GM18526 (cell line): ENCODE data around the gene PRR12.

Experiments used
- POLR2A ChIP-seq: IDR thresholded peaks from 3 replicates; pipeline ENCODE4 v1.6.1; 2011; ENCODE audit not compliant: insufficient read length; ENCODE audit errors: extremely low read depth

PRR12 gene

DNA sequence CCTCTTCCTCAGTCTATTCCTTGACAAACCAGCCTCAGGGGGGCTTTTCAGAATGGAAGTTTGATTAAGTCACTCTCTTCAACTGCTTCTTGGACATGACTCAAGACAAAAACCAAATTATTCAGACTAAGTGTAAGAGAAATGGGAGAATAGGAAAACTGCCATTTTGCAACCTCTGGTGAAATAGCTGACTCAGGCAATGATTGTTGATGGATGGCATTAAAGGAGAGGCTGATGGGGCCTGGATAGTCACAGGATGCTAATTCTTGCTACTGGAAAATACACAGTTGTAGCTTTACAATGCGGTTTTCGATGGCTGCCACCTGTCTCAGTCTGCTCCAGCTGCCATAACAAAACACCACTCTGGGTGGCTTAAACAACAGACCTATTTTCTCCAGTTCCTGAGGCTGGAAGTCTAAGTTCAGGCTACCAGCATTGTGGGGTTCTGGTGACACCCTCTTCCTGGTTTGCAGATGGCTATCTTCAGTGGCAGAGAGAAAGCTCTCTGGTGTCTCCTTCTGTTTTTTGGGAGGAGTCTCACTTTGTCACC lies 16.7 kb upstream of the PRR12 start:
- TF ChIP-seq POLR2A: no peak

DNA sequence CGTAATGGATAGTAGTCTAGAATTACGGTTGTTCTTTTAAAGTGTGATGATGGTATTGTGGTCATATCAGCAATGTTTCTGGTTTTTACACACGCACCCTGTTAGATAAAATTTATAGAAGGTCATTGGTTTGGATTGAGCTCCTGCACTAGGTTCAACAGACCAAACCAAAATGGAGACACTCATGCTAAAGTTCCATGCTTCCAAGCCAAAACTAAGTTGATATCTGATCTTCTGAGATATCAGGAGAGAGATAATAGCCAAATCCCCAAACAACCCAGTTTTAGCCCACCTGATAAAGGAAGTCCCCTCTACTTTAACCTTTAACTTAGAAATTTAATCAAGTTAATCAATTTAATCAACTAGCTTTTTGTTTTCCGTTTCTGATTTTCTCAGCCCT lies 11.8 kb upstream of the PRR12 start:
- no peak for TF ChIP-seq POLR2A

DNA sequence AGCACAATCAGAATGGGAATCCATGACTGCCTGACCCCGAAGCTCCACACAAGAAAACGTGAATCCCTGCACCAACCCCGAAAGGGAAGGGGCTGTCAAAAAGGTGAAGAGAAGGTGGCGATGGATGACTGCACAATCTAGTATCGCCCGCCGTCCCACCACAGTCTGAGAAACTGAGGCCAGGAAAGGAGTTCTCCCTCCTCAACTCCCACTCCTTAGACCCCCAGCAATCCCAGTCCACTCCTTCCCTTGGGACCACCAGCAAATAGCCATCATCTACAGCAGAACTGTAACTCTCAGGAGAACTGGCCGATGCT lies 11.1 kb upstream of the PRR12 start:
- no peak for TF ChIP-seq POLR2A

DNA sequence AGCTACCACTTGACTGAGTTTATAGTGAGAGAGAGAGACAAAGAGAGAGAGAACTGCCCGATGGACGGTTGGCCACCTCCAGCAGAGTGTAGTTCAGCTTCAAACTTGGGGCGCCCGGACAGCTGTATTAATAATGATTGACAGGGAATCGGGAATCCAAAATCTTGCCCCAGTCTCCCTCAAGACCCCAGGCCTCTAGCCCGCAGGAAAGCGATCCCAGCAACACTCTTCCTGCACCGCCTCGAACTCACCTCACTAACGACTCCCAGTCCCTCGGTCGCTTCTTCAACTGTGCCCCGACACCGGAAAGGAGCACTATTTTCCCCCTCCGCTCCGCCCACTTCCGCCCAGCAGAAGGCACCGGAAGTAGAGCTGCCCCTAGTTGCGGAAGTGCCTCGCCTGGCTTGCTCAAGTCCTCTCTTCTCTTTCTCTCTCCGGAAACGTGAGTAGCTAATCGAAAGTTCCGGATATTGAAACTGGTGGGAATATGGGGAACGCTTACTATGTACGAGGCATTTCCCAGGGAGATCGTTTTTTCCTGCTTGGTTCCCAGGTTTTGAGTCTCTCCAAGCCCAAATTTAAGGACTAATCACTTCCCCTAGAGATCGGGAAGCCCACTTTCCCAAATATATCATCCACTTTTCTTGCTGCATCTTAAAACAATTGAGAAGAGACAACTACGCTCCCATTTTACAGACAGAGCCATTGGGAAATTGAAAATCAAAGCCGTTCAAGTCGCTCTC lies 10.5 kb upstream of the PRR12 start, which contains the start of gene NOSIP:
TSS of gene NOSIP (minus strand) at position 293 of the 743 bp plus-strand sequence. CDS start 19,865 bp downstream, outside the sequence.
- TF ChIP-seq POLR2A: peak; percentile 98

DNA sequence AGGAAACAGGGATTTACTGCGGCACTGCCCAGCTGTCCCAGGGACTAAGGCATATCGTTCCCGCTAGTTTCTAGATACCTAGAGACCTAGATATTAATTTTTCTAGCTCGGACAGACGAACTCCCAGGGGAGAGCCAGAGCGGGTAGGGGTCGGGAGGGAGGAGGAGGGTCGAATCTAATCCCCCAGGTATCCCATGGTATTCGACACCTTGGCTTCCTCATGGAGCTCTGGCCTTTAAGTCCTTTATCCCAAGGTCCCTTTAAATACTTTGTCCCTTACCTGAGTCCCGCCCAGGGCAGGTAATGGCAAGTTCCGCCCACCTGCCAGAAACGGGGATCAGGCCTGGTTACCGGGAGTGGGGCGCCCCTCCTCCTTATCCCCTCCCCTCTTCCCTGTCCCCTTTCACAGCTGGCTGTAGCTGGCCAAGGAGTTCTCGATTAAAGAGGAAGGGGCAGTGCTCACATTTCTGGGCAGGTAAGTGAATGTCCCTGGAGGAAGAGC lies 9.9 kb upstream of the PRR12 start, which contains the start of gene PRRG2:
TSS of gene PRRG2 (plus strand) at position 310 of the 502 bp plus-strand sequence. CDS start 1,904 bp downstream, outside the sequence.
- no peak for TF ChIP-seq POLR2A

DNA sequence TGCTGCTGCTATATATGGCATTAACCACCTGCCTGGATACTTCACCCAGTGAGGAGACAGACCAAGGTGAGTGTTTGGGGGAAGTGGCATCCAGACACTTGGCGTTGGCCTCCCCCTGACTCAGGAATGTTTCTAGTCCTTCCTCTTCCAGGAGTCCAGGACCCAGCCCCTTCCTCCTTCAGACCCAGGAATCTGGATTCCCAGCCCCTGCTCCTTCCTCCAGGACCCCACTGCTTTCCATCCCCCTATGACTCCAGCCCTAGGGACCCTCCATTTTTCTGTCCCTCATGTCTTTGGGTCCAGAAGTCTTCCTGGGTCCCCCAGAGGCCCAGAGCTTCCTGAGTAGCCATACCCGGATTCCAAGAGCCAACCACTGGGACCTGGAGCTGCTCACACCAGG lies 7.7 kb upstream of the PRR12 start:
- TF ChIP-seq POLR2A: no peak

DNA sequence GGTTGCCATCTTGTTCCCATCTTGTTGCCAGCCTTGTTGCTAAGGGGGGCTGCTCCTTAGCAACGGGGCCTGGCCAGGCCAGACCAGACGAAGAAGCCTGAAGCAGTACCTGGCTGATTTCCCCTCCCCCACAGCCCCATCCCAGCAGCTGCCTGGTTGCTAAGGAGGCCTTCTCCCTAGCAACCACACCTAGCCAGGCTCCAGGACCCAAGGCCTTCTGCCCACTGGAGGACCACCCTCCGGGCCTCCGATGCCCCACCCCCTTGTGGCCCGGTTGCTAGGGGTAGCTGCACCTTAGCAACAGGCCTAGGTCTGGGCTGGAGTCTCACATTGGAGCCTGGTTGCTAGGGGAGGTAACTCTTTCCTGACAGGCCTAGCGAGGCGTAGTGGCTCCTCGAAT lies 6.0 kb upstream of the PRR12 start:
- no peak for TF ChIP-seq POLR2A

DNA sequence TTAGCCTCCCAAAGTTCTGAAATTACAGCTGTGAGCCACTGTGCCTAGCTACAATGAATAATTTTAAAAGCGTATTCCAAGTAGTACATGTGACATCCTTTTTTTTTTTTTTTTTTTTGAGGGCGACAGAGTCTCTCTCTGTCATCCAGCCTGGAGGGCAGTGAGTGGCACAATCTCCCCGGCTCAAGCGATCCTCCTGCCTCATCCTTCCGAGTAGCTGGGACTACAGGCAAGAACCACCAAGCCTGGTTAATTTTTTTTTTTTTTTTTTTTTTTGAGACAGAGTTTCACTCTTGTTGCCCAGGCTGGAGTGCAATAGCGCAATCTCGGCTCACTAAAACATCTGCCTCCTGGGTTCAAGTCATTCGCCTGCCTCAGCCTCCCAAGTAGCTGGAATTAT lies 3.8 kb upstream of the PRR12 start:
- TF ChIP-seq POLR2A: no peak

DNA sequence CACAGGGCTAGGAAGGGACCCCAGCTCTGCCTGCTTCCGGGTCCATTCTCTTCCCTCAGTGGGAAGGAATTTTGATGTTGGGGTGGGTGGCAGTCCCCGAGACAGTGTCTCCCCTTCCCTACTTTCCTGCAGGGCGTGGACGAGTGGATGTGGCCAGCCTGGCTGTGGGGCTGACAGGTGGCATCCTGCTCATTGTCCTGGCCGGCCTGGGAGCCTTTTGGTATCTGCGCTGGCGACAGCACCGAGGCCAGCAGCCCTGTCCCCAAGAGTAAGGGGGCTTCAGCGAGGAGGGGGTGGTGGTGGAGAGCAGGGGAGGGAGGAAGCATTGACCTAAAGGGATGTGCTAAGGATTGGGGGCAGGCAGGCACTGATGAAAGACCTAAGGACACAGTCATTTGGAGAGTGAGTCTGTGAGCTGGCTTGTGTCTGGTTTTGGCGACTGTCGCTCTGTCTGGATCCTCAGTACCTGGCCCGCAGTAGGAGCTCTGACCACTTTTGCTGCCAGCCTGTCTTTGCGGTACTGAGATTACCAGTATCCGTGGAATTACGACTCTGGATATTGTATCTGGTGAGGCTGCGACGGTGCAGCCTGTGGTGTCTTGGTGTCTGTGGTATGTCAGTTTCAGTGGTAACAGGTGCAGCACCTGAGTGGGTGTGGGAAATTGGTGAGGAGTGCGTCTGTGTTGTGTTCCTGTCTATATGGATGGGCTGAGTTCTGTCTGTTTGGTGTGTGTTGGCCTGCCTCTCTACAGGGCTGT lies 2.4 kb upstream of the PRR12 start:
- TF ChIP-seq POLR2A: no peak

DNA sequence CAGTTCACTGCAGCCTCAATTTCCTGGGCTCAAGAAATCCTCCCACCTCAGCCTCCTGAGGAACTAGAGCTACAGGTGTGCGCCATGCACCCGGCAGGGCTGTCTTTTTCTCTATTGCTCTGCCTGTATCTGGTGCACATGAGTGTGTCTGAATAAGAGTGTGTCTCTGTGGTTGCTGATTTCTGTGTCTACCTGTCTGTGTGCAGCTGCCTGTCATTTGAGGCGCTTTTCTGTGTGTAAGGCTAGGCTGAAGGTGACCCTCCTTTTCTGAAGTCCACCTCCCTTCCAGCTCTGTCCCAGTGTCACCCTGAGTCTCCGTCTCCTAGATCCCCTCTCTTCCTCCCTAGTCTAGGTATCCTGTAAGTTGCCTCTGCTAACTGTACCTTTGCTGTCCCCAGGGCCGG lies 1.5 kb upstream of the PRR12 start:
- no peak for TF ChIP-seq POLR2A

DNA sequence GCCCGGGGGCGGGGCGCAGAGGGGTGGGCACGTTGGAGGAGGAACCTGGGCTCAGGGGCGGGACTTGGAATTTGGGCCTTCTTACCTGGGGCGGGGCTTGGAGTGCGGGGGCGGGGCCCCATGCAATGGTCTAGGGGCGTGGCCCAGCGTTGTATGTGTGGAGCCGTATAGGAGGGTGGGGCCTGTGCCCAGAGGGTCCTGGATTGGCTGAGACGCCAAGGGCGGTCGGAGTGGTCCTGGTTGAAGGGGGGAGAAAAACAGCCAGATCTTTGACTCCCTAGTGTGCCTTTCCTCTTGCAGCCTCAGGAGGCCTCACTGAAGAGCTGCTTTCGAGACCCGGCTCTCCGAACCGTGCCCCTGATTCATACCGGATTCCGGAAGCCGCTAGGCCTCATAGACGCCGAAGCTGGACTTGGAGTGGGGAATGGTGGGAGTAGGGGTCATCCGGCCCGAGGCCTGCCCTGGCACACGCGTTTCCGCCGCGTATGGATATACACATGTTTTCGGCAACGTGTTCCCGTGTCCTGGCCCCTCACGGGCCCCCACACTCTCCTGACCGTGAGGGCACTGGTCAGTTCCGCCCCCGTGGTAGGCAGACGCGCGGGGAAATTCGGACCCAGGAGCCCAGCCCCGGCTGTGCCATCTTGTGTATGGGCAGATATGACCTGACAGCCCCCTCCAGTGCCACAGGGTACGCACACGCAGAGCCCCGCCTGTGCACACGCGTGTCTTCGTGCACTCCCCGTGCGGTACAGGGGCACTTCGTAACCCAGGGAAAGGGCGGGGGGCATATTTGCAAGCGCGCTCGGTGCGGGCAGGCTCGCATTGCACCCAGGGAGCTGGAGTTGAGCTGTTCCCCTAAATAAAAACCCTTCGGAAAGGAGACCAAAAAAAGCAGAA lies 661 bp upstream of the PRR12 start:
- peak; percentile 90 for TF ChIP-seq POLR2A

DNA sequence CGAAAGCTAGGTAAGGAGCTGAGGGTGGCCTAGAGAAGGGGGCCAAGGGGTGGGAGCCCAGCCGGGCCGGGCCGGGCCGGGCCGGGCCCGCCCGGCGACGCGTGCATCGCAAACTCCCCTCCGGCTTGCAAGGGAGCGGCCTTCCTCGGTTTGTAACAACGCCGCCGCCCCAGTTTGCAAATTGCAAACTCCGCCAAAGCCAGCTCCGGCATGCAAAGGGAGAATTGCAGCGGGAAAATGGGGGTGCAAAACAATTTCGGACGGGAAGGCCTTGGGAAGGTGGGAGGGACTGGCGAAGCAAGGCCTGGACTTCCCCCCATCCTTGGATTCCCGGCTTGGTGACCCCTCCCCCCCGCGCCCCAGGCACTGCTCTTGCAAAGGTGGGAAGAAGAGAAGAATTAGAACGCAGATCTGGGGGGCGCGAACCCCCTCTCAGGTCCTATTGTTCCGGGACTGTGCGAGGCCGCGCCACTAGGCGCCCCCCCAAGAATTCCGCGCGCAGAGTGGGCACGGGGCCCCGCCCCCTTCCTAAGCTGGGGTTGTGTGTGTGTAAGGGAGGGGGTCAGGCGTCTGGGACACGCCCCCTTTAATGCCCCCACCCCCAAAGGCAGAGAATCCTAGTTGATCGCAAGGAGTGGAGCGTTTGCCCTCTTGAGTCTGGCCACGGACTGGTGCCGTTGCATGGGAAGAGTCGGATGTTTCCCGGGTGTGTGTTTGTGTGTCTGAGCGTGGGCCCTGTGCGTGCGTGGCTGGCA lies 926 bp downstream of the PRR12 start:
- peak; percentile 16 for TF ChIP-seq POLR2A

DNA sequence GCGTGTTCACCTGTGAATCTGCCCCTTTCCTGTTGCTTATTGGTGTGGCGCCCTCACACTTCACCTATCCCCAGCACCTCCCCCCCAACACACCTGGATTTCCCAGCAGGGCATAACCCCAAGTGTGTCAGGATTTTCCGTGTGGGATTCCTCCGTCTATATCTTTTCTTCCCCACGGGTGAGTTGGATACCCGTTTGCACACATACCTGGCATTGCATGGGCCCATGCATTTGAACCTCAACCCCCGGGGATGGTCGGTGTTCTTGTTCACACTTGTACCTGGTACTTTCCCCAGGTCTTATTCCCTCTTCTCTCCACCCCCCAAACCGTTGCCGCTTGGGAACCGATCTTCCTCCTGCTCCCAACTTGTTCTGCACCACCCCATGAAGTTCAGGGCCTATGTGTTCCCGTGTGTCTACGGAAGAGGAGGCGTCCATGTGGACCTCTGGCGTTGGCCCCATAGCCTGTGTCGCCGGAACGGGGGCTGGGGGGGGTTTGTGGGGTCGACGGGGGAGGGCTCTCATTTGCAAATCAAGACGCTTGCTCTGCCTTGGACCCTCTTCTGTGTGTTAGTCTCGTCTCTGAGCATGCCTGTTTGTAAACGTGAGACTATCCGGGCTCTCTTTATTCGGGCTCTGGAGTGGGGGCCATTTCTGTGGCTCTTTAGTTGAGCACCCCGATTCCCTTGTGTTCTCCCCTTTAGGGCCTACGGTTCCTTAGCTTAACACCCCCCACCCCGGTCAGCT lies 1.7 kb downstream of the PRR12 start:
- no peak for TF ChIP-seq POLR2A
